Lower lobe of right lung (tissue), 2 donors: ENCODE measurements around the gene SLC30A9. TPM values are rescaled to one million over a fixed set of nuclear protein-coding genes. Genes with fewer than 3 reads are reported as not detected.

Experiments
- ATAC-seq, 2 donors: fragments of 200-7000 bp; cut with Tn5 transposase; one replicate each; pipeline ENCODE4 v1.9.1; 2020 to 2022; ENCODE audit warnings: mild to moderate bottlenecking in 2 of 2, moderate library complexity in 2 of 2
- DNase-seq: peaks from one replicate; pipeline ENCODE4 v3.0.0-alpha.2; 2020
- H3K27ac ChIP-seq: fragments of 200-600 bp; one replicate; pipeline ENCODE4 v1.8.0; 2022
- H3K27me3 ChIP-seq: fragments of 200-600 bp; one replicate; pipeline ENCODE4 v1.8.0; 2022; ENCODE audit warnings: low read depth
- H3K36me3 ChIP-seq: fragments of 200-600 bp; one replicate; pipeline ENCODE4 v1.8.0; 2022; ENCODE audit warnings: mild to moderate bottlenecking
- H3K4me1 ChIP-seq: fragments of 200-600 bp; one replicate; pipeline ENCODE4 v1.8.0; 2022
- H3K4me3 ChIP-seq: fragments of 200-600 bp; one replicate; pipeline ENCODE4 v1.8.0; 2022; ENCODE audit warnings: mild to moderate bottlenecking
- H3K9me3 ChIP-seq: fragments of 200-600 bp; one replicate; pipeline ENCODE4 v1.8.0; 2022
- CTCF ChIP-seq: fragments of 200-600 bp; IDR thresholded peaks from one replicate; pipeline ENCODE4 v1.8.0; 2022; ENCODE audit warnings: antibody characterized with exemption, mild to moderate bottlenecking
- intact Hi-C: fragments of 100-400 bp; cut with DNase I; formaldehyde crosslinking; loops from one replicate; pipeline ENCODE4 v1.11.0; 2022
- long read RNA-seq: library from polyadenylated mRNA; unstranded; transcript quantifications from one replicate; pipeline ENCODE4 v2.0.0, GENCODE V29; 2021
- total RNA-seq: library from RNA; stranded (reverse); fragmentation: NEBNext Ultra II Directional; extraction: Animal tissue kit (Norgen Biotek cat#: 25700); gene quantifications from one replicate; pipeline ENCODE4 v1.2.1, GENCODE V29; 2021
- donor health status: DM: no; HTN: yes; CAD: no; lungs with severe emphysema.

Gene SLC30A9
- 37.7 TPM for total RNA-seq
- long read RNA-seq, full-length matches to known transcripts, result 48 of 87 reads
- long read RNA-seq, partial matches to known transcripts, result 16 of 87 reads
- long read RNA-seq, other reads (novel, unspliced or antisense), result 23 of 87 reads

- H3K27me3 ChIP-seq, result no peaks in the 10 kb centered on the region
- peak within 1 kb of the TSS; percentile 91 for H3K27ac ChIP-seq
- intact Hi-C loops, result no loop called here
- ATAC-seq (peak; percentile 99 to 100), DNase-seq (peak; percentile 96)
- peak within 1 kb of the TSS; percentile 91 for H3K4me3 ChIP-seq
- H3K36me3 ChIP-seq, result no peaks in the 10 kb centered on the region
- TF ChIP-seq CTCF, result peak; percentile 50
- peaks cover 24% of the 10 kb centered on the region for H3K4me1 ChIP-seq
- no peaks in the 10 kb centered on the region for H3K9me3 ChIP-seq
Measured at GRCh38 chr4:41990365-41991111, at the start of gene SLC30A9. TSS of gene SLC30A9 (plus strand) at chr4:41990530. CDS start at chr4:41990652, 122 bp downstream.

GRCh38 chr4:41940834-41941233, 49.5 kb upstream of the SLC30A9 start:
- Histone ChIP-seq H3K4me1 (peaks cover 32% of the 10 kb centered on the region), H3K9me3 (no peaks in the 10 kb centered on the region), H3K4me3 (no peak overlapping the region), H3K27me3 (no peaks in the 10 kb centered on the region), H3K27ac (no peak overlapping the region), H3K36me3 (peaks cover 66% of the 10 kb centered on the region)
- intact Hi-C loops, result no loop called here
- DNase-seq (no peak), ATAC-seq (no peak)
- TF ChIP-seq CTCF, result no peak

GRCh38 chr4:41943506-41943905, 46.8 kb upstream of the SLC30A9 start:
- Histone ChIP-seq H3K9me3 (no peaks in the 10 kb centered on the region), H3K4me3 (no peak overlapping the region), H3K4me1 (peaks cover 5% of the 10 kb centered on the region), H3K27me3 (no peaks in the 10 kb centered on the region), H3K36me3 (peaks cover 83% of the 10 kb centered on the region), H3K27ac (no peak overlapping the region)
- ATAC-seq (no peak), DNase-seq (no peak)
- intact Hi-C loops, result no loop called here
- TF ChIP-seq CTCF, result no peak

- Histone ChIP-seq H3K4me3 (no peak overlapping the region), H3K27ac (no peak overlapping the region), H3K27me3 (no peaks in the 10 kb centered on the region), H3K4me1 (no peaks in the 10 kb centered on the region), H3K36me3 (peaks cover 86% of the 10 kb centered on the region), H3K9me3 (no peaks in the 10 kb centered on the region)
- intact Hi-C loops, result no loop called here
- DNase-seq, result no peak
- no peak for TF ChIP-seq CTCF
- ATAC-seq, result no peak
Measured at GRCh38 chr4:41944089-41944488, 46.2 kb upstream of the SLC30A9 start.

- TF ChIP-seq CTCF, result no peak
- H3K4me3 ChIP-seq, result no peak overlapping the region
- H3K9me3 ChIP-seq, result no peaks in the 10 kb centered on the region
- peaks cover 92% of the 10 kb centered on the region for H3K36me3 ChIP-seq
- H3K27ac ChIP-seq, result no peak overlapping the region
- H3K27me3 ChIP-seq, result no peaks in the 10 kb centered on the region
- intact Hi-C loops, result no loop called here
- ATAC-seq (no peak), DNase-seq (no peak)
- no peaks in the 10 kb centered on the region for H3K4me1 ChIP-seq
Measured at GRCh38 chr4:41949531-41949930, 40.8 kb upstream of the SLC30A9 start.
